GM18498 (cell line): ENCODE data around the gene GNA14.
"Not testable (repeated sequence)": the region's sequence is repeated elsewhere in the genome, so short reads cannot be mapped to it uniquely, and the experiment has no call there.

ENCODE experiments used
- ATAC-seq: cut with Tn5 transposase; IDR thresholded peaks from one replicate; pipeline ENCODE4 v1.9.1; 2021; ENCODE audit warnings: mild to moderate bottlenecking, moderate library complexity; ENCODE audit not compliant: unreplicated experiment

GNA14 gene

DNA sequence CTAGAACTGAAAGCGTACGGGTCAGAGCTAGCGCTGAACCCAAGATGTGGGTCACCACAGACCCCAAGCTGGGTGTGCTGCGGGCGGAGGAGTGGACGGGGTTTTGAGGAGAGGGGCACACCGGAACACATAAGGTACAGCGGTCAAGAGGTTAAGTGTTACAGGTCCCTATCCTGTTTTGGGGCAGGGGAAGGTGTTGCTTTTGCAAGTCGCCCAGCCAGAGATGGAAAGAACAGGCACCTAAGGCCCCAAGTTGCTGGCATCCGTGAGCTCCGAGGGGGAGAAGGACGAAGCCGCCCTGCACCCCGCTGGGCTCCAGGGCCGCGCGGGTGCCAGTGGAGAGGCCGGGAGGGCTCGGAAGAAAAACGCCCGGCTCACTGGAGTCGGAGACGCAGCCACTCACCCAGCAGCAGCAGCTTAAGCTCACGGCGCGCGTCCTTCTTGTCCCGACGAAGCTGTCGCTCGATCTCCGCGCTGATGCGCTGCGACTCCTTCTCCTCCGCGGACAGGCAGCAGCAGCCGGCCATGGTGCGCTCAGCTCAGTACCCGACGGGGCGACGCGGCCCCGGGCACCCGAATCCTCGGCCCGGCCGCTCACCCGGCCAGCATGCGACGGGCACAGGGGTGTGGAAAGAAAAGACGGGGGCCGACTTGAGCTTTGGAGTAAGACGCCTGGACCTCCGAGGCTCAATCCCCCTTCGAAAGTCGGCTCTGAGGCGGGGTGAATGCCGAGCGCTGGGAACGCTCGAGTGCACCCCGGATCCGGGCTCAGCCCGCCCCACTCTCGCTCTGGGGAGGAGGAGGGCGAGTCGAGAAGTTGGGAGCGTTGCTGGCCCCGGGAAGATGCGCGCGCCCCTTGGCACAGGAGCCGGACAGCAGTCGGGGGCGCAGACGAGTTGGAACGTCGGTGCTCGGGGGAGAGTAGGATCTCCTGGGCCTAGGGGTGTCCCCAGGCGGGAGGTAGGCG is 572 bp downstream of the GNA14 start:
- no peak for ATAC-seq

GRCh38 chr9:77643871-77644270 is 4.3 kb downstream of the GNA14 start:
- ATAC-seq, result no peak

- ATAC-seq, result no peak
These were observed 7.2 kb downstream of the GNA14 start for GRCh38 chr9:77640741-77641580.

DNA sequence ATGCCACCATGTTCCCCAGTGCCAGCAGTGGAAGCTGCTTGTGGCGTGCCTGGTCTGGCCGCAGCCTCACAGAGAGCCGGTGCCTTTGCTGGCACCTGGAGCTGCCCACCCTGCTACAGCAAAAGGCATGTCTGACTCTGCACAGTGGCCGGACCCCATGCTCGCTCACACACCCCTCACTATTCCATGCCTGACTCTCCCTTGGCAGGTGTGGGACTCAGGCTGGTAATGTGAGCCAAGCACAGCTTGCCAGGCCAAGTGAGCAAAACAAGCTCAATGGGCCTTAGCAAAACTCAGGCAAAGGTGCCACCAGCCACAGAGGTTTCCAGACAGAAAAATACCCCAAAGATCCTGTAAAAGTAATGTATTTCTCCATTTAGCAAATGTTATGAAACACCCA is 15.5 kb downstream of the GNA14 start:
- ATAC-seq, result no peak

DNA sequence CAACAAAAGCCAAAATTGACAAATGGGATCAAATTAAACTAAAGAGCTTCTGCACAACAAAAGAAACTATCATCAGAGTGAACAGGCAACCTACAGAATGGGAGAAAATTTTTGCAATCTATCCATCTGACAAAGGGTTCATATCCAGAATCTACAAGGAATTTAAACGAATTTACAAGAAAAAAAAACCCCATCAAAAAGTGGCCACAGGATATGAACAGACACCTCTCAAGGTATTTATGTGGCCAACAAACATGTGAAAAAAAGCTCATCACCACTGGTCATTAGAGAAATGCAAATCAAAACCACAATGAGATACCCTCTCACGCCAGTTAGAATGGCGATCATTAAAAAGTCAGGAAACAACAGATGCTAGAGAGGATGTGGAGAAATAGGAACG is 19.3 kb downstream of the GNA14 start:
- ATAC-seq, result not testable (repeated sequence)

DNA sequence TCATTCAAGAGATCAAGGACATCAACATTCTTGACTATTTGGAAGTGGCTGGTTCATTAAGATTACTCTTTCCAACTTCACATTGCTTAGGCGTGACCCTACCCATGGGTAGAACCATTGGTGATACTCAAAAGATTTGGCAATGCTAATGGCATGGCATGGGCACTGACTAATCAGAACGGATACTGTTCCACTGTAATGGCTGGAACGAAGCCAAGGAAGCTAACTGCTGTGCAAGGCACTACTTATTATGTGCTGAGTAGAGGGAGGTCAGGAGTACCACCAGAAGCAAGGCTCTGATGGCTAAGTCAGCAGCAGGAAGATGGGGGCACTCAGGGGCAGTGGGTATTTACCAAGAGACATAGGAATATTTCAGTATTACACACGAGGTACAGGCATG is 31.9 kb downstream of the GNA14 start:
- ATAC-seq, result no peak

DNA sequence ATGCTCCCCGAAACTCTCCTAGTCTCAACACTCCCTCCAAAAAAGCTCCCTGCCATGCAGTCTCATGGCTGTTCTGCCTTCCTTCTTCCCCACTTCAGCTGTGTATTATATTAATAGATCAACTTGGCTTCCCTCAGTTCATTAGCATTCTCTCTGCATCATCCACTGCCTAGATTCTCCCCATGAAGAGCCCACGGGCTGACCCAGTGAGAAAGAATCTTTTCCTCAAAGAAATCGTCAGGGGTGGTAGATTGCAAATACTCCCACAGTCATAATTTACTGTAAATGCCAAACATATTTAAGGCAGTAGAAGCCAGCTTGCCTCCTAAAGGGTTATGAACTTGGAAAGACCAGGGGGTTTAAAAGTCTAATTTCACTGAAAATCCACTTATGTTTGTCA is 33.5 kb downstream of the GNA14 start:
- no peak for ATAC-seq

- ATAC-seq, result no peak
These were observed 41.6 kb downstream of the GNA14 start for GRCh38 chr9:77606526-77606925.

- no peak for ATAC-seq
These were observed 42.5 kb downstream of the GNA14 start for GRCh38 chr9:77605449-77606220.

GRCh38 chr9:77604316-77604715 is 43.8 kb downstream of the GNA14 start:
- ATAC-seq, result no peak

DNA sequence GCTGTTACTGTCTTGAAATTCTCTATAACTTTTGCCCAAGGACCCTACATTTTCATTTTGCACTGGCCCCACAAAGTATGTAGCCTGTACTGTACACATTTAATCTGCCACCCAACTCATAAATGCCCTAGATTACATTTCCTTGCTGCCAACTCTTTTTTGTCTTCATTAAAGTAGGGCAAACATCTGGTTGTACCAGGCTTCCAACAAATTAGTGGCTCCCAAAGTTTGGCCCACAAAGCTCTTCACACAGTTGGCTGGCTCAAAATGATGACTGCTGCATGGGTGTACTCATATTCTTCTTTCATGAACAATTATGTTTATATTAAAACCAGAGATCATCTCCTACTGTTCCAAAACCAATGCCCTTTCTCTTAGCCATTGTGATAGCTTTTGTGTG is 45.3 kb downstream of the GNA14 start:
- no peak for ATAC-seq

DNA sequence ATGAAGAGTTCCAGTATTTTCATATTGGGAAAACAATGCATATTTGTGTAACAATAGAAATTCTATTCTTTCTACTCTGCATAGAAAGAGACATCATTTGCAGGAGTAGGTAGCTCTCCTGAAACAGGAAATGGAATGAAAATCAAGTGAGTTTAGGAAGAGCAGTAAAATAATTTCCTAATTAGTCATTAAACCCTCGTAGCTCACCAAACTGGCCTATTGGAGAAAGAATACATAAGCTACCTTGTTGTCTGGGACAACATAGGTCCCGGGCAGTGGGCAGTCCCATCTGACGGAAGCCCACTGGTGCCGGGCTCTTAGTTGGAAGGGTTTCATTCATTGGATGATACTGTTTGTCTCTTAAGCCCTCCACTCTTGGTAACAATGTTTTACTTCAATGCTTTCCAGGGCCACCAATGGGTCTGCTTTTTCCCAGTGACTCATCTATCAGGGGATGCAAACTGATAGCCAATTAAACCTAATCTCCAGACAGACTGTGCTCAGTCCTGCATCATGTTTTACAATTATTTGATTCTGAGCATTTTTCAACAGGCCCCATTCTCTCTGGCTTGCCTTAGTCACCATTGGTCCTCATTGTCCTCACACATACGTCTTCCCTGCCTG is 46.5 kb downstream of the GNA14 start:
- ATAC-seq, result no peak

- no peak for ATAC-seq
These were observed 47.3 kb downstream of the GNA14 start for GRCh38 chr9:77600810-77601209.

DNA sequence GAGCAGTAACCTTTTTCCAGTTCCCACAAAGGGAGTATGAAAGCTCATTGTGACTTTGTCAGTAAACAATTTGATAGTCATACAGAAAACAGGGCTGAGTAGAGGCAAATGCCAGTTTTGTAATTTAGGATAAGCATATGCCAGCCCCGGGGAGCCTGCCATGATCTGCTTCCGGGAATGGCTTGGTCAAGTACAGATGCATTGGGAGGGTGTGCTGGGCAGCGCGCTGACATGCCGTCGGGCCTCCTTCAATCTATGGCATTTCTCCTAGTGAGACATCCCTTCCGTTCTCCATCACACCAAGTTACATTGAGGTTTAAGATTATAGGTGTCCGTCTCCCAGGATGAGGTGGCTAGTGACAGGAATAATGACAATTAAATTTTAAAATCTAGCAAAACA is 48.6 kb downstream of the GNA14 start:
- no peak for ATAC-seq

GRCh38 chr9:77598991-77599390 is 49.1 kb downstream of the GNA14 start:
- ATAC-seq, result no peak

GRCh38 chr9:77598524-77598923 is 49.6 kb downstream of the GNA14 start:
- no peak for ATAC-seq

DNA sequence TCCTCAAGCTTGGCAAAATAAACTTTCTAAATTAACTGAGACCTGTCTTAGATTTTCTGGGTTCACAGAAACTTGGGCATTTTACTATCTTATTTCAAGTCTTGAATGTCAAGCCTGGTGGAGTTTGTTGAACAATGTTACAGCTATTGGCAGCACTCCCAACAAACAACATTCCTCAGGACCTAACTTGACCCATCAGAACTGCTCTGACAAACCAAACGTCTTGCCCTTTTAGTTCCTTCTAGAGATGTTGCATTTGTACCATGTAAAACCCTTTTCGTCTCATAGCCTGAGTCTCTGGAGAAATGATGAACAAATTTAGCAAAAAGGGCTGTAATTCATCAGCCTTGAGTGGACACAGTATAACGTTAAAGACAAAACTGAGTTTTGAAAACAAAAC is 51.1 kb downstream of the GNA14 start:
- ATAC-seq, result no peak

DNA sequence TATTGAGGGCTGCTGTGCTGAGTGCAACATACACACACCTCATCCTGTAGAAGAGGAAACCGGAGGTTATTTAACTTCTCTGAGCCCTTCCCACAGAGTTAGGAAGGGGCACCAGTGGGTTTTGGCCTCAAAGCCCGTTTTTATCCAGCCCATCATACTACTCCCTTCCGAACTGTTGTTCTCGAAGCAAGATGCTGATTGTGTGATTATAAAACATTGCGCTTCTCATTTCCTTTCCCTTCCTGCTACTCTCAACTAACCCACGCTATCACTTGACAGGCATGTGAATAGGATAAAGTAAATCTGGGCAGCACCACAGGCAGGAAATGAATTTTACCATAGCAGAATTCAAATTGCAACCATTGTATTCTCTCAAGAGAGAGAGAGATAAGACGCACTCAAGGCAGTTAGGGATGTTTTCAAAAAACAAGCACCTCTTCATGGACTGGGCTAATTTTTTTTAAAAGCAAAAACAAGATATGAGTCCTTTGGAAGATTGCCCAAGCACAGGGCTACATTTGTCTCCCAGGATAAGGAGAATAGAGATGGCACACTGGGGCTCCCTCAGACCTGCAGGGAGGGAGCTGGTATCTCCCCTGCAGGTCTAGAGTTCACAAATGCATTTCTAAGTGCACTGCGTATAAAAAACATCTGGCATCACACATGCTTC is 52.6 kb downstream of the GNA14 start:
- no peak for ATAC-seq

GRCh38 chr9:77594963-77595362 is 53.2 kb downstream of the GNA14 start:
- ATAC-seq, result no peak

GRCh38 chr9:77593528-77593927 is 54.6 kb downstream of the GNA14 start:
- ATAC-seq, result no peak
